Vagina (tissue), 2 donors: Measurements from ENCODE around the gene UCN2. TPM values are rescaled to one million over a fixed set of nuclear protein-coding genes. Genes with fewer than 3 reads are reported as not detected.

Source experiments
- DNase-seq, 2 donors: peaks; one replicate each; pipeline ENCODE4 v3.0.0-alpha.2; 2017; ENCODE audit errors: extremely low spot score in 2 of 2
- H3K27ac ChIP-seq: fragments of 200-600 bp; sonication (generic); one replicate; pipeline ENCODE4 v1.5.1; 2019
- H3K27me3 ChIP-seq: fragments of 200-600 bp; sonication (generic); one replicate; pipeline ENCODE4 v1.5.1; 2019
- H3K36me3 ChIP-seq, 2 donors: fragments of 200-600 bp; sonication (generic); one replicate each; pipeline ENCODE4 v1.5.1; 2017 to 2019
- H3K4me1 ChIP-seq: fragments of 200-600 bp; sonication (generic); one replicate; pipeline ENCODE4 v1.5.1; 2019
- H3K4me3 ChIP-seq, 2 donors: fragments of 200-600 bp; sonication (generic); 1 replicate in 1 of 2; 2 replicates in 1 of 2; pipeline ENCODE4 v1.5.1; 2016 to 2019
- H3K9me3 ChIP-seq: fragments of 200-600 bp; sonication (generic); one replicate; pipeline ENCODE4 v1.5.1; 2019
- POLR2A ChIP-seq, 2 donors: fragments of 450-650 bp; IDR thresholded peaks; one replicate each; pipeline ENCODE4 v1.6.1; 2017; ENCODE audit warnings: antibody characterized with exemption in 2 of 2, mild to moderate bottlenecking in 2 of 2, moderate library complexity in 2 of 2
- POLR2AphosphoS5 ChIP-seq, 2 donors: sonication (generic); formaldehyde crosslinking; IDR thresholded peaks; one replicate each; pipeline ENCODE4 v1.9.0; 2017; ENCODE audit warnings: antibody characterized with exemption in 2 of 2, mild to moderate bottlenecking in 2 of 2, low read depth in 1 of 2; ENCODE audit not compliant: insufficient read depth in 1 of 2
- intact Hi-C: fragments of 100-400 bp; cut with DNase I; formaldehyde crosslinking; loops from one replicate; pipeline ENCODE4 v1.15.1; 2023
- total RNA-seq: library from RNA; depleted of rRNA; stranded (reverse); fragments of >200 nt; gene quantifications from one replicate; pipeline ENCODE4 v1.2.3, GENCODE V29; 2016
- TF ChIP-seq, protein P1 (sequence below), 3 experiments: fragments of 450-650 bp in 2 of 3; fragments of 200-600 bp in 1 of 3; sonication (generic) in 1 of 3; IDR thresholded peaks; one replicate each; pipeline ENCODE4 v1.5.1; 2017 to 2019; ENCODE audit warnings: antibody characterized with exemption in 3 of 3, mild to moderate bottlenecking in 2 of 3, moderate library complexity in 2 of 3

The UCN2 gene
- total RNA-seq, 1 donor from 2014 or later, result 5.2 TPM

DNA sequence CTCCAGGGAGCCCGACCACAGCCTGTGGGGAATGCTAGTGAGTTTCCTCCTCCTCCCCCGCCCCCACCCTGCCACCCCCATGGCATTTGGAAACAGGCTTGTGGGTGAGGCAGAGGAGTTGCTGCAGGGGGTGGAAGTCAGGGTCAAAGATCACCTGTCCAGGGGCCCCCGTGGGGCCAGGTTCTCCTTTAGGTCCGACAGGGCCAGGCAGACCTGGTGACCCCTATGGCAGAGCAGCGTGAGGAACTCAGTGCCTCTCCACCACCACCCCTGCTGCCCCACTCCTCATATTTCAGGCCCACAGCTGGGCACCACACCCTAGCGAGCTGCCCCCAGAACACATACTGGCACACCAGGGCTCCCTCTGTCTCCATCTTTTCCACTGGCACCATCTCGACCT, 8.9 kb upstream of the UCN2 start:
- H3K4me1 ChIP-seq, result no peaks in the 10 kb centered on the region
- TF ChIP-seq POLR2AphosphoS5 (IDR thresholded peaks at IDR 0.05; ENCODE audit: insufficient read depth in 1 of 2, low read depth in 1 of 2) (no peak), POLR2A (IDR thresholded peaks at IDR 0.05) (no peak)
- TF ChIP-seq, protein P1, sequence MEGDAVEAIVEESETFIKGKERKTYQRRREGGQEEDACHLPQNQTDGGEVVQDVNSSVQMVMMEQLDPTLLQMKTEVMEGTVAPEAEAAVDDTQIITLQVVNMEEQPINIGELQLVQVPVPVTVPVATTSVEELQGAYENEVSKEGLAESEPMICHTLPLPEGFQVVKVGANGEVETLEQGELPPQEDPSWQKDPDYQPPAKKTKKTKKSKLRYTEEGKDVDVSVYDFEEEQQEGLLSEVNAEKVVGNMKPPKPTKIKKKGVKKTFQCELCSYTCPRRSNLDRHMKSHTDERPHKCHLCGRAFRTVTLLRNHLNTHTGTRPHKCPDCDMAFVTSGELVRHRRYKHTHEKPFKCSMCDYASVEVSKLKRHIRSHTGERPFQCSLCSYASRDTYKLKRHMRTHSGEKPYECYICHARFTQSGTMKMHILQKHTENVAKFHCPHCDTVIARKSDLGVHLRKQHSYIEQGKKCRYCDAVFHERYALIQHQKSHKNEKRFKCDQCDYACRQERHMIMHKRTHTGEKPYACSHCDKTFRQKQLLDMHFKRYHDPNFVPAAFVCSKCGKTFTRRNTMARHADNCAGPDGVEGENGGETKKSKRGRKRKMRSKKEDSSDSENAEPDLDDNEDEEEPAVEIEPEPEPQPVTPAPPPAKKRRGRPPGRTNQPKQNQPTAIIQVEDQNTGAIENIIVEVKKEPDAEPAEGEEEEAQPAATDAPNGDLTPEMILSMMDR (IDR thresholded peaks at IDR 0.05), result no peak
- intact Hi-C loops, result no loop called here
- H3K4me3 ChIP-seq, result no peak overlapping the region
- no peaks in the 10 kb centered on the region for H3K9me3 ChIP-seq
- peaks cover 0 to 7% of the 10 kb centered on the region in 2 donors for H3K36me3 ChIP-seq
- H3K27me3 ChIP-seq, result no peaks in the 10 kb centered on the region
- no peak overlapping the region for H3K27ac ChIP-seq
- no peak for DNase-seq

DNA sequence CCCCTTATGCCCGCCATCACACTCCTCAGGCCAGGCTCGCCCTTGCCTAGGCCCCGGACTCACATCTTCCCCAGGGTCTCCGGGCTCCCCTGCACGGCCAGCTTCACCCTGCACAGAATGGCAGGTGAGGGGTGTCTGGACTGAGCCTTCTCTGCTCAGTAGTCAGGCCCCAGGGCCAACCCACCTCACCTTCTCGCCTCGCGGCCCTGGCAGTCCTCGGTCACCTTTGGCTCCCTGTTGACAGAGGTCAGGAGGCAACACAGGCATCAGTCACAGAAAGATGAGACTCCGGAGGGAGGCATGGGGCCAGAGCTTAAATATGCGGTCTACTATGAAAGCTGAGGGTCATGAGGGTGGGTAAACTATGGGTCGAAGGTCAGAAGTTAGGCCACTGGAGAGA, 8.4 kb upstream of the UCN2 start:
- Histone ChIP-seq H3K4me1 (no peaks in the 10 kb centered on the region), H3K27me3 (no peaks in the 10 kb centered on the region)

DNA sequence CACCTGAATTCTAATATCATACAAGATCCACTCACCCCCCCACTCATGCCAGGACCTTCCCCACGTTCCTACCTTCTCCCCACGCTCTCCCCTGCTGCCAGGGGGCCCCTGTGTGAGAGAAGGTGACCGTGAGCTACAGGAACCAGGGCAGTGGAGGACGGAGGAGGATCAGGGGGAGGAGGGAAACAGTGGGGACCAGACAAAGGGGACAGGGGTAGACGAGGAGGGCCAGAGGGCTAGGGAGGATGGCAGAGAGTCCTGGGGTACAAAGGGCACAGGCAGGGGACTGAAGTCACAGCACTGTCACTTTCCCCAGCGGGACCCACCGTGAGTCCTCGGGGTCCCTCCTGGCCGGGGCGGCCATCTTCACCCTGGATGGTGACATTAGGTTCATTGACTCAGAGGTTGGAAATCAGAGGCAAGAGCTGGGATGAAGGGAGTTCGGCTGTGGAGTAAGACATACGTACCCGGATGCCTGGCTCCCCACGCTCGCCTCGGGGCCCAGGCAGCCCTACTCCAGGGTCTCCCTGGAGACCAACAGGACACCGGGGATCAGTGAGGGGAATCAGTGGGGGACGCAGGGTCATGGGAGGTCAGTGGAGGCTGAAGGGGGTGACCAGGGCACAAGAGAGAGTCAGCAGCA, 6.3 kb upstream of the UCN2 start:
- H3K27me3 ChIP-seq, result no peaks in the 10 kb centered on the region
- no peaks in the 10 kb centered on the region for H3K9me3 ChIP-seq
- H3K27ac ChIP-seq, result no peak overlapping the region
- intact Hi-C loops, result no loop called here
- H3K4me3 ChIP-seq, result no peak overlapping the region
- H3K4me1 ChIP-seq, result peaks cover 6% of the 10 kb centered on the region
- DNase-seq, result no peak
- TF ChIP-seq POLR2AphosphoS5 (IDR thresholded peaks at IDR 0.05; ENCODE audit: insufficient read depth in 1 of 2, low read depth in 1 of 2), result no peak
- H3K36me3 ChIP-seq, result peaks cover 0 to 7% of the 10 kb centered on the region in 2 donors

More for the DNA sequence above, 8.4 kb upstream of the UCN2 start:
- DNase-seq, result no peak
- TF ChIP-seq POLR2A (IDR thresholded peaks at IDR 0.05), result no peak
- no peak for TF ChIP-seq POLR2AphosphoS5 (IDR thresholded peaks at IDR 0.05; ENCODE audit: insufficient read depth in 1 of 2, low read depth in 1 of 2)
- TF ChIP-seq, protein P1 (IDR thresholded peaks at IDR 0.05), result no peak
- Histone ChIP-seq H3K36me3 (peaks cover 0 to 7% of the 10 kb centered on the region in 2 donors), H3K27ac (no peak overlapping the region), H3K9me3 (no peaks in the 10 kb centered on the region), H3K4me3 (no peak overlapping the region)
- intact Hi-C loops, result no loop called here

DNA sequence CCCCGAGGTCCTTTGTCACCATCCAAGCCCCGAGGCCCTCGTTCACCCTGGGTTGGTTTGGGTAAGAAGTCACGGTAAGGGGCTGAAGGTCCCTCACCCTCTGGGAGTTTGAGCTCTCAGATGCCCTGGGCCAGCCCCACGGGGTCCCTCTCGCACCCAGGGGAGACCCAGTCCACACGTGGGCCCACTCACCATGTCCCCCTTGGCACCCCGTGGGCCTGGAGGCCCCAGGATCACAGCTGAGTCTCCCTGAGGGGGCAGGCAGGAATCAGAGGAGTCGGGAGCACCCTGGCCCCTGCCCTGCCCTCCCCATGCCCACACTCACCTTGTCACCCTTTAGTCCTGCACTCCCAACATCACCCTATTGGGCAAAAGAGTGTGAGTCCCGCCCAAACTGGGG, 5.8 kb upstream of the UCN2 start:
- no peak overlapping the region for H3K4me3 ChIP-seq
- TF ChIP-seq POLR2AphosphoS5 (IDR thresholded peaks at IDR 0.05; ENCODE audit: insufficient read depth in 1 of 2, low read depth in 1 of 2), result no peak
- H3K4me1 ChIP-seq, result peaks cover 6% of the 10 kb centered on the region
- peaks cover 0 to 7% of the 10 kb centered on the region in 2 donors for H3K36me3 ChIP-seq
- H3K27ac ChIP-seq, result no peak overlapping the region
- intact Hi-C loops, result no loop called here
- no peaks in the 10 kb centered on the region for H3K9me3 ChIP-seq
- no peak for DNase-seq
- no peaks in the 10 kb centered on the region for H3K27me3 ChIP-seq

DNA sequence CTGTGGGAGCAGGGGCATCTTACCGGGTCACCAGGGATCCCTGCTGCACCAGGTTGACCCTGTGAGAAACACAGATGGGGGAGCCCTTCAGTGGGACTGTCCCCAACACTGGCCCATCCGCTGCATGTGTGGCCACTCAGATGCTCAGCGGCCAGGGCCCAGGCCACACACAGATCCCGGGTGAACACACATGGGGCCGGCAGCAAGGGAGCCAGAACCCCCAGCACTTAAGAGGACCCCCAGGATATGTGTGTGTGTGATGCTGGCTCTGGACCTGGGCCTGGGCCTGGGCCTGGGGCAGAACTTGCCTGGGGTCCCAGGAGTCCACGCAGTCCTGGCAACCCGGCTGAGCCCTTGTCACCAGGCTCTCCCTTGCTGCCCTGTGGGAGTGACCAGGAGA, 4.9 kb upstream of the UCN2 start:
- TF ChIP-seq POLR2A (IDR thresholded peaks at IDR 0.05) (no peak), POLR2AphosphoS5 (IDR thresholded peaks at IDR 0.05; ENCODE audit: insufficient read depth in 1 of 2, low read depth in 1 of 2) (no peak)
- TF ChIP-seq, protein P1 (IDR thresholded peaks at IDR 0.05), result no peak
- Histone ChIP-seq H3K9me3 (no peaks in the 10 kb centered on the region), H3K27me3 (no peaks in the 10 kb centered on the region), H3K27ac (no peak overlapping the region), H3K36me3 (peaks cover 0 to 7% of the 10 kb centered on the region in 2 donors), H3K4me3 (no peak overlapping the region), H3K4me1 (peaks cover 6% of the 10 kb centered on the region)
- intact Hi-C loops, result no loop called here
- DNase-seq, result no peak

DNA sequence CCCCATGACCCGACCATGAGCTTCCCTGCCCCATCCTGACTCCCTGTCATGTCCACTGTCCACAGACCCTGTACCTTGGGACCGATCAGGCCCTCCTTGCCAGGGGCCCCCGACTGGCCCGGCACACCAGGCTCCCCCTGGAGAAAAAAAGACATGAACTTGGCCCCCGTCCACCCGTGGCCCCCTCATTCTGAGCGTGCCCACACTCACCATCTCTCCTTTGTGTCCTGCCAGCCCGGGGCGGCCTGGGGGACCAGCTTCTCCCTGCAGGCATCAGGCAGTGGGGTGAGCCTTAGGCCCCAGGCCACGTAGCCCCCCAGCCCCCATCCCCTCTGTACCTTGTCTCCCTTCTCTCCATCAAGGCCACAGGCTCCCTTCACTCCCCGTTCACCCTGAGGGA, 3.9 kb upstream of the UCN2 start:
- DNase-seq, result no peak
- H3K9me3 ChIP-seq, result no peaks in the 10 kb centered on the region
- H3K4me1 ChIP-seq, result peaks cover 6% of the 10 kb centered on the region
- intact Hi-C loops, result no loop called here
- peaks cover 0 to 7% of the 10 kb centered on the region in 2 donors for H3K36me3 ChIP-seq
- no peak overlapping the region for H3K27ac ChIP-seq
- no peak for TF ChIP-seq POLR2A (IDR thresholded peaks at IDR 0.05)
- no peak for TF ChIP-seq POLR2AphosphoS5 (IDR thresholded peaks at IDR 0.05; ENCODE audit: insufficient read depth in 1 of 2, low read depth in 1 of 2)
- TF ChIP-seq, protein P1 (IDR thresholded peaks at IDR 0.05), result no peak
- no peak overlapping the region for H3K4me3 ChIP-seq
- no peaks in the 10 kb centered on the region for H3K27me3 ChIP-seq
